ENCODE measurements around the gene LRRC8E.
"Not testable (repeated sequence)": the region's sequence is repeated elsewhere in the genome, so short reads cannot be mapped to it uniquely, and the experiment has no call there.

The LRRC8E gene

DNA sequence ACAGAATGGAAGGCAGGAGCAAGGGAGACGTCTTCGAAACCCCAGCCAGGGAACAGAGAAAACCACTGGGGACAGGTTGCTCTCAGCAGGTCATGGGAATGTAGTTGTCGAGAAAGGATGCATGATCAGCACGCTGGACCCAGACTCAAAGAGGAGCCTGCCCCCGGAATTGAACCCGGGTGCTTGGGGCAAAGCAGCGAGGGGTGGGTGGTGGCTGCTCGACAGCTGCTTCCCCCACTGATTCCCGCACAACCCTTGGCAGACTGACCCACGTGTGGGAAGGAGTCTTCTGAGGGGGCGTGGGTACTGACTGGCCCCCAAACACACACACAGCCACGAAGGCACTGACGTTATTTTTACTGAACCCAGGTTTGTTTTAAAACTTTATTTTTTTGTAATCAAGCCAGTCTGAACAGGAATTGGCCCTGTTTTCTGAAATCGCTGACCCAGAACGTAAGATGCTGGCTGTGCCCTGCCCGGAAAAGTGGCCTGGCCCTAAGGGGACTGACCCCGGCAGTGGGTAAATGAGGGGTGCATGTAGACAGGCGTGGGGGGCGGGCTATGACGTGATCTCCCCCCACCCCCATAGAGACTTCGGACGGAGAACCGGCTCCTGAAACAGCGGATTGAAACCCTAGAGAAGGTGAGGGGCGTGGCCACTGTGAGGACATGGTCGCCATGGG is 32.7 kb upstream of the LRRC8E start:
- no peak for DNase-seq

DNA sequence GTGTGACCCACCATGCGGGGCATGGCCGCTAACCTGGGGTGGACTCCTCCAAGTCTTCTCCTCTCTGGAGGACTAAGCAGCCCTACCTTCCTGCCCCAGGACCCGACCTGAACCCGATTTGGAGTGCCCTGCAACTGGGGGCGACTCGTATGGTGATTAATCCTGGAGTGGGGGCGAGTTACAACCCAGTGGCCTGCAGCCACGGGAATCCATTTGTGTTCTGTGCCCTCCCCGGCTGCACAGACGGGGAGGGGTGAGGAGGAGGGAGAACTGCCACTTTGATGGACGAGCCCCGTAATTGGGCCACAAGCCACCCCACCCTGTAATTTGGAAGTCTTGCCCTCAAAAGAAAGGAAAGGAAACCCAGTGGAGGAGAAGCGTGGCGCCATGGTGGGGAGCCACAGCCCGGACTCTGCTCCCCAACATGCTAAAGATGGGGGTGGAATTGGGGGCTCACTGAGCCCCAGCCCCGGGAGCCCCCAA is 32.2 kb upstream of the LRRC8E start:
- no peak for DNase-seq

GRCh38 chr19:7856679-7857663 is 31.3 kb upstream of the LRRC8E start:
- no peak for DNase-seq

- no peak for DNase-seq
These were observed 30.6 kb upstream of the LRRC8E start for GRCh38 chr19:7857727-7858108.

- no peak for DNase-seq
These were observed 30.1 kb upstream of the LRRC8E start for GRCh38 chr19:7858109-7858770.

- not testable (repeated sequence) for DNase-seq
These were observed 29.2 kb upstream of the LRRC8E start for GRCh38 chr19:7859087-7859486.

DNA sequence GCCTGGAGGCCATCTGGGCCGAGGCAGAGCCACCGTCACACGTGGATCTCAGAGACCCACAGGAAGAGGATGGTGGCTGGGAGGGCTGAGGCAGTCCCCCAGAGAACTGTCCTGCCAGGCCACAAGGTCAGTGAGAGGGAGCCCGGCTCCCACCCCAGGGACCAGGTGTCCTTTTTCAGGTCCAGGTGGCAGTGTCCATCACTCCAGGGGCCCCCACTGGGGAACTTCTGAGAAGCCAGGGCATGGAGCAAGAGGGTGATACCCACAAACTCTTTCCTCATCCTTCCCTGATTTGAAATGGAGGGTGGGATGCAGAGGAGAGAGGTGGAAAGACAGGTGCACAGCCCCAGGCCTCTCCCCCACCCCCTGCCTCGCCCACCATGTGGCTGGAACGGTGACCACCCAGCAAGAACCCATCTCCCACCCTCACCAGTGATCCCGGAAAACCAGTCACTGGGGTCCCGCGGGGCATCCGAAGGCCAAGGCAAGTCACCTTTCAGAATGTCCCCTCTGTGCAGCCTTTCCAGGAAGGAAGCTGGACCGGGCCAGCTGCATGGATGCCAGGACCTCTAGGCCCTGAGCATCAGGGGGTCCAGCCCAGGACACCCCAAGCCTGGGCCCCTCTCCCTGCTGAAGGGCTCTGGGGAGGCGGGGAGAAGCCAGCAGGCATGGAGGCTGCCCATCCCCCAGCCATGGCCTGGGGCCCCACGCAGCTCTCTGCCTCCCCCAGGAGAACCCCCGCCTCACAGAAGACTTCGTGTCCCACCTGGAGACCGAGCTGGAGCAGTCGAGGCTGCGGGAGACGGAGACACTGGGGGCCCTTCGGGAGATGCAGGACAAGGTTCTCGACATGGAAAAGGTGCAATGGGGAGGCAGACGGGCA is 28.2 kb upstream of the LRRC8E start:
- no peak for DNase-seq

DNA sequence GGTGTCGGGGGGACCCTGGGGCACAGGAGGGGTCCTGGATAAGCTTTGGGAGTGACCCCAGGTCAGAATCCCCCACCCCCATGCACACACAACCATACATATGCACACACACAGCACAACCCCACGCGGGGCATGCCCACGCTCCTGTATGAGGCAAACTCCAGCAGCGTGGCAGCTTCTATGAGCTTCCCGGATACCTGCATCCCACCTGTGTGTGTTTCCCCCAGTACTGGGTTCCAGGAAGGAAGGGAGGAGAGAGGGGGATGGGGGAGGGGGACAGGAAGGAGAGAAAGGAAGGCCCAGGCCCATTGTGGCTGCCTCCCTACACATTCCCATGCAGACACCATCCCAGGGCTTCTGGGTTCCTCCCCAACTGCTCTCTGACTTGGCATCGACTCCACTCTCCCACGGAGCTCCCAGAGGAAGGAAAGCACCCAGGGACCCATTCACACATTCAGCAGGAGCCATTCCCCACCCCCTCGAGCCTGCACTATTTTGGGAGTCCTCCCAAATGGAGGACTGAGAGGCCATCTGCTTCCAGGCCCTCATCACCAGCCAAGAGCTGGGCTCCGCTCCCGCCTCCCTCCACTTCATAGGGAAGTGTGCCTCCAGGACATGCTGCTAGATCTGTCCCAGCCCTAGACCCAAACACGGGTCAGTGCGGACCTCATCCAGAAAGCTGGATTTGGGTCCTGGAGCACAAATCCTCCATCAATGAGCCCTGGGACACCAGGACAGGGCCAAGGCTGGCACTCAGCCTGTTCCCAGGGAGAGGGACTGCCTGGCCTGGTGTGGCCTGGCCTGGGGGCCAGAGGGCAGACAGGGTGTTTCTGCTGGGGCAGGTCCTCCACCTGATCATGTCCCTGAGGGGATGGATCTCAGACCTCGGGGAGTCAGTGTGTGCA is 27.3 kb upstream of the LRRC8E start:
- no peak for DNase-seq

GRCh38 chr19:7861619-7862412 is 26.5 kb upstream of the LRRC8E start:
- no peak for DNase-seq

DNA sequence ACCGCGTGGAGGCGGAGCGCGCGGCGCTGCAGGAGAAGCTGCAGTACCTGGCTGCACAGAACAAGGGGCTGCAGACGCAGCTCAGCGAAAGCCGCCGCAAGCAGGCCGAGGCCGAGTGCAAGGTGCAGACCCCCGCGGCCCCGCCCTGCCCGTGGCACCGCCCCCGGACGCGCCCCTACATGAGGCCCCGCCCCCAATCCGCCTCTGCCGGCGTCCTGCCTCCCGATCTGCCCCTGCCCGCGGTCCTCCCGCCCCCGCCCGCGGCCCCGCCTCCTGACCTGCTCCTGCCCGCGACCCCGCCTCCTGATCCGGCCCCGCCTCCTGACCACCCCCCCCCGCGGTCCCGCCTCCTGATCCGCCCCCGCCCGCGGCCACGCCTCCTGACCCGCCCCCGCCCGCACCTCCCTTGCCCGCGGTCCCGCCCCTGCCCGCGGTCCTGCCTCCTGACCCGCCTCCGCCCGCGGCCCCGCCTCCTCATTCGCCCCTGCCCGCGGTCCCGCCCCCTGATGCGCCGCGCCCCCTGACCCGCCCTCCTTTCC is 25.8 kb upstream of the LRRC8E start:
- DNase-seq, result peak; percentile 80

- DNase-seq, result peak; percentile 17
These were observed 24.9 kb upstream of the LRRC8E start for GRCh38 chr19:7863157-7863970.

- DNase-seq, result no peak
These were observed 24.2 kb upstream of the LRRC8E start for GRCh38 chr19:7863971-7864689.

DNA sequence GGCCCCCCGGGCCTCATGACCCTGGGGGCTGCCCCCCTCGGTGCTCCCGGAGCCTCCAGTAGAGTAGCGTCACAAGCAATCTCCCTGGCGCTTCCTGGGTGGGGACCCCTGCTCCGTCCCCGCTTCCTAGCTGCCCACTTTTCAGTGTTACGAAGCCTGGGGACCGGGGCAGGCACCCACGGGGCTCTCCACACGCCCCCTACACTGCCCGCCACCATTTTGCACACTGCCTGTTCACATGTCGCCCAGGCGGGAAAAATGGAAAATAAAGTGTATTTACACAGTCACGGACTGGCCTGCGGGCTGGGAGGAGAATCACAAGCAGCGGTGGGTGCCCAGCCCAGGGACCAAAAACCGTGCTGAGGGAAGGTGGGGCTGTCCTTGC is 23.6 kb upstream of the LRRC8E start:
- no peak for DNase-seq

- peak; percentile 36 for DNase-seq
These were observed 22.9 kb upstream of the LRRC8E start for GRCh38 chr19:7865262-7865911.

GRCh38 chr19:7866399-7867091 is 21.8 kb upstream of the LRRC8E start:
- DNase-seq, result no peak

DNA sequence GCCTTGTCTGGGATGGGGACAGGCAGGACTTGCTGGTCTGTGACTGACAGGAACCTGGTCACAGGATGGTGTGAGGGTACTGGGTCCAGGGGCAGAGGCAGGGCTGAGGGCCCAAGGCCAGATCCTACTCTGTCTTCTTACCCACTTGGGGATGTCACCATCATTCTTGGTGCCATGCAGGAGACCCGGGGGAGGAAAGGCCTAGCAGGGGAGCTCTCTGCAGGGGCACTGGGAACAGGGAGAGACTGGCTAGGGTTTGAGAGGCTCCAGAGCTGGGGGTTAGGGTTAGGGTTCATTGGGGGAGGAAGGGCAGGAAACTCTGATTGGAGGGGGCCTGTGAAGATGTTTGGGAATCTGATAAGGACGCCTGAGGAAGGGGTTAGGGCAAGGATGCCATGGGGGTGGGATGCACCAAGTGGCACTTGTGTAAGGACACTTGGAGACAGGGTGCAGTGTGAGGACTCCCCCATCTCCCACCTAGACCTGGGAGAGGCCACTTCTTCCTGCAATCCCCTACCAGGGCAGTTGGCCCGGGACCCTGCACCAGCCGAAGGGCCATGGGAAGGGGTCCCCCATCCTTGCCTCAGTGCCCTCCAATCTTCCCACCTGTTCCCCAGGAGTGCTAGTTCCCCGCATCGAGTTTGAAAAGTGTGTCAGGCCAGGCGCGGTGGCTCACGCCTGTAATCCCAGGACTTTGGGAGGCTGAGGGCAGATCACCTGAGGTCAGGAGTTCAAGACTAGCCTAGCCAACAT is 21.0 kb upstream of the LRRC8E start:
- DNase-seq, result no peak

GRCh38 chr19:7868326-7868670 is 20.0 kb upstream of the LRRC8E start:
- DNase-seq, result peak; percentile 22
